HG03196 (cell line): ENCODE measurements around the gene SPDYE6.
"Not testable (repeated sequence)": the region's sequence is repeated elsewhere in the genome, so short reads cannot be mapped to it uniquely, and the experiment has no call there.

Source experiments
- ATAC-seq: cut with Tn5 transposase; IDR thresholded peaks from one replicate; pipeline ENCODE4 v1.9.1; 2021; ENCODE audit not compliant: unreplicated experiment

SPDYE6 gene

GRCh38 chr7:102356344-102356743 is at the start of gene SPDYE6:
Gene SPDYE6, minus strand, starts transcription at chr7:102356444. Its CDS starts 421 bp downstream, at chr7:102356023.
- ATAC-seq = not testable (repeated sequence)

- ATAC-seq = not testable (repeated sequence)
Observed at GRCh38 chr7:102404862-102405188, 48.6 kb upstream of the SPDYE6 start.

GRCh38 chr7:102404005-102404861 is 48.0 kb upstream of the SPDYE6 start:
- ATAC-seq = peak; percentile 77

GRCh38 chr7:102403563-102403962 is 47.3 kb upstream of the SPDYE6 start:
- no peak for ATAC-seq

GRCh38 chr7:102400360-102400759 is 44.1 kb upstream of the SPDYE6 start:
- ATAC-seq = no peak

GRCh38 chr7:102398543-102398942 is 42.3 kb upstream of the SPDYE6 start:
- ATAC-seq = no peak

GRCh38 chr7:102396710-102397019 is 40.4 kb upstream of the SPDYE6 start:
- ATAC-seq = no peak

GRCh38 chr7:102395873-102396709 is 39.8 kb upstream of the SPDYE6 start, which contains the start of gene PRKRIP1:
Gene PRKRIP1, plus strand, starts transcription at chr7:102396363. Its CDS starts 49 bp downstream, at chr7:102396412.
- ATAC-seq = peak; percentile 98

- ATAC-seq = no peak
Observed at GRCh38 chr7:102395592-102395872, 39.3 kb upstream of the SPDYE6 start.

GRCh38 chr7:102393467-102393866 is 37.2 kb upstream of the SPDYE6 start:
- ATAC-seq = no peak

GRCh38 chr7:102392330-102392729 is 36.1 kb upstream of the SPDYE6 start:
- ATAC-seq = no peak

- ATAC-seq = no peak
Observed at GRCh38 chr7:102390697-102391484, 34.6 kb upstream of the SPDYE6 start.

- no peak for ATAC-seq
Observed at GRCh38 chr7:102389810-102390209, 33.6 kb upstream of the SPDYE6 start.

GRCh38 chr7:102387064-102387463 is 30.8 kb upstream of the SPDYE6 start:
- ATAC-seq = no peak

- ATAC-seq = not testable (repeated sequence)
Observed at GRCh38 chr7:102381696-102382425, 25.6 kb upstream of the SPDYE6 start.

GRCh38 chr7:102380837-102381236 is 24.6 kb upstream of the SPDYE6 start:
- ATAC-seq = not testable (repeated sequence)

- no peak for ATAC-seq
Observed at GRCh38 chr7:102376964-102377466, 20.8 kb upstream of the SPDYE6 start.

- not testable (repeated sequence) for ATAC-seq
Observed at GRCh38 chr7:102372796-102373195, 16.6 kb upstream of the SPDYE6 start.

- not testable (repeated sequence) for ATAC-seq
Observed at GRCh38 chr7:102370038-102370437, 13.8 kb upstream of the SPDYE6 start.

- ATAC-seq = not testable (repeated sequence)
Observed at GRCh38 chr7:102365390-102365789, 9.1 kb upstream of the SPDYE6 start.
